Fibroblast of lung (primary cell): ENCODE data around the gene RGS3. TPM values are rescaled to one million over a fixed set of nuclear protein-coding genes. Genes with fewer than 3 reads are reported as not detected.

Source experiments
- DNase-seq, 2 donors: peaks; one replicate each; pipeline versions ENCODE4 v3.0.0 to v3.0.0-alpha.2; 2010; ENCODE audit warnings: low read depth in 2 of 2
- H2AFZ ChIP-seq: 2 replicates; pipeline ENCODE4 v1.5.1; 2012; ENCODE audit warnings: low read length, control low read depth, inconsistent platforms
- H3K27ac ChIP-seq: 2 replicates; pipeline ENCODE4 v1.5.1; 2011; ENCODE audit warnings: low read length, control low read depth; ENCODE audit not compliant: insufficient read depth
- H3K27me3 ChIP-seq: 2 replicates; pipeline ENCODE4 v1.5.1; 2011; ENCODE audit warnings: mild to moderate bottlenecking, low read length; ENCODE audit not compliant: control insufficient read depth, insufficient read depth
- H3K36me3 ChIP-seq: 2 replicates; pipeline ENCODE4 v1.5.1; 2011; ENCODE audit warnings: low read length; ENCODE audit not compliant: control insufficient read depth, insufficient read depth
- H3K4me1 ChIP-seq: 2 replicates; pipeline ENCODE4 v1.5.1; 2011; ENCODE audit warnings: low read length; ENCODE audit not compliant: control insufficient read depth, insufficient read depth; ENCODE audit errors: extremely low read depth
- H3K4me2 ChIP-seq: 2 replicates; pipeline ENCODE4 v1.5.1; 2011; ENCODE audit warnings: low read length, control low read depth; ENCODE audit not compliant: insufficient read depth; ENCODE audit errors: extremely low read depth
- H3K4me3 ChIP-seq, 4 experiments: fragments of 200-600 bp in 1 of 4; sonication (generic) in 1 of 4; replicated peaks in 1 of 4; 2 replicates each; pipeline ENCODE4 v1.5.1; 2011 to 2016; ENCODE audit warnings: low read length in 4 of 4, low read depth in 3 of 4, mild to moderate bottlenecking in 3 of 4, control low read depth in 2 of 4, inconsistent platforms in 1 of 4, mixed read lengths in 1 of 4; ENCODE audit not compliant: insufficient read depth in 1 of 4; ENCODE audit errors: control extremely low read depth in 1 of 4
- H3K79me2 ChIP-seq: 2 replicates; pipeline ENCODE4 v1.5.1; 2012; ENCODE audit warnings: mild to moderate bottlenecking, low read length, inconsistent platforms; ENCODE audit not compliant: control insufficient read depth, insufficient read depth
- H3K9ac ChIP-seq: 2 replicates; pipeline ENCODE4 v1.5.1; 2011; ENCODE audit warnings: mild to moderate bottlenecking, low read length, control low read depth; ENCODE audit not compliant: insufficient read depth
- H3K9me3 ChIP-seq: 2 replicates; pipeline ENCODE4 v1.5.1; 2012; ENCODE audit warnings: low read depth, low read length; ENCODE audit not compliant: control insufficient read depth, insufficient read depth
- H4K20me1 ChIP-seq: 2 replicates; pipeline ENCODE4 v1.5.1; 2011; ENCODE audit warnings: low read length; ENCODE audit not compliant: control insufficient read depth, insufficient read depth; ENCODE audit errors: extremely low read depth
- CTCF ChIP-seq, 2 donors: IDR thresholded peaks in 1 of 2; conservative IDR thresholded peaks in 1 of 2; 1 replicate in 1 of 2; 2 replicates in 1 of 2; pipeline ENCODE4 v1.5.1; 2011 to 2012; ENCODE audit warnings: low read length in 2 of 2, control low read depth in 1 of 2, inconsistent platforms in 1 of 2, low read depth in 1 of 2, mild to moderate bottlenecking in 1 of 2
- EZH2 ChIP-seq: IDR thresholded peaks from 2 replicates; pipeline ENCODE4 v1.5.1; 2012; ENCODE audit warnings: low read length, control low read depth, mild to moderate bottlenecking; ENCODE audit errors: missing control alignments
- polyA plus RNA-seq, 2 donors: library from polyadenylated mRNA; depleted of rRNA in 1 of 2; stranded (reverse) in 1 of 2; unstranded in 1 of 2; fragments of >200 nt; gene quantifications; 2 replicates each; pipeline ENCODE4 v1.2.1, GENCODE V29; 2011 to 2012; ENCODE audit warnings: missing spikeins in 1 of 2
- total RNA-seq: library from RNA; depleted of rRNA; stranded (reverse); fragments of >200 nt; gene quantifications from 2 replicates; pipeline ENCODE4 v1.2.1, GENCODE V29; 2014

Gene RGS3
- total and polyA plus RNA-seq, 2 donors (not counting 1 experiment from before 2014, with no cell fraction given): 48.1 to 74.3 TPM

DNA sequence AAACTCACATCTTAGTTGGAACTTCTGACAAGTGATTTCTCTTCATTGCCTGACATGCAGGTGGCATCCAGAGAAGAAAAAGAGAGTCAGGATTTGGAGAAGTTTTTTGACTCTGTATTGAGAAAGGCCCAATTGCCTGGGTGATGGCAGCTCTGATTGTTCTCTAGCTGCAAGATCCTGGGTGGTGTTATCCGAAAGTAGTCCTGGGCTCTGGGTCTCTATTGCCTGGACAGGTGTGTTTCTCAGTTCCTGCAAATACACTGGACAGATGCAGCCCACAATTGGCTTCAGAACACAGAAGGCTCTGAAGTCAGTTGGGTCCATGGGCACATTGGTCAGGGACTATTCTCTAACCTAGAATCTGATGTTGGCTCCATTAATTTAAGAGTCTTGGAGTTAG is 67.4 kb downstream of the RGS3 start:
- H3K27ac ChIP-seq: no peak overlapping the region
- H3K36me3 ChIP-seq: no peaks in the 10 kb centered on the region
- TF ChIP-seq EZH2 (no peak), CTCF (conservative IDR thresholded peaks at IDR 0.05 in 1 of 2, IDR thresholded peaks at IDR 0.05 in 1 of 2; ENCODE audit: low read depth in 1 of 2, low read length in 2 of 2) (no peak)

GRCh38 chr9:113531919-113532808 is 68.6 kb downstream of the RGS3 start:
- Histone ChIP-seq H3K27ac (no peak overlapping the region), H4K20me1 (no peaks in the 10 kb centered on the region), H3K27me3 (no peaks in the 10 kb centered on the region), H3K36me3 (peaks cover 2% of the 10 kb centered on the region), H3K4me1 (peaks cover 8% of the 10 kb centered on the region), H3K4me3 (no peak overlapping the region), H3K79me2 (no peaks in the 10 kb centered on the region), H3K4me2 (no peak overlapping the region), H3K9me3 (no peaks in the 10 kb centered on the region), H3K9ac (no peak overlapping the region), H2AFZ (no peak overlapping the region)
- TF ChIP-seq EZH2 (no peak), CTCF (conservative IDR thresholded peaks at IDR 0.05 in 1 of 2, IDR thresholded peaks at IDR 0.05 in 1 of 2; ENCODE audit: low read depth in 1 of 2, low read length in 2 of 2) (no peak)
- DNase-seq: no peak

More for the DNA sequence above, 67.4 kb downstream of the RGS3 start:
- Histone ChIP-seq H3K9me3 (no peaks in the 10 kb centered on the region), H3K4me3 (no peak overlapping the region), H3K79me2 (no peaks in the 10 kb centered on the region), H2AFZ (no peak overlapping the region), H3K27me3 (no peaks in the 10 kb centered on the region), H3K9ac (no peak overlapping the region), H3K4me1 (peaks cover under 1% of the 10 kb centered on the region), H4K20me1 (no peaks in the 10 kb centered on the region), H3K4me2 (no peak overlapping the region)
- DNase-seq: no peak

- Histone ChIP-seq H3K9me3 (no peaks in the 10 kb centered on the region), H4K20me1 (no peaks in the 10 kb centered on the region), H3K9ac (no peak overlapping the region), H3K4me2 (no peak overlapping the region), H3K4me3 (no peak overlapping the region), H3K36me3 (peaks cover 2% of the 10 kb centered on the region), H3K79me2 (no peaks in the 10 kb centered on the region), H2AFZ (no peak overlapping the region), H3K4me1 (peaks cover 8% of the 10 kb centered on the region), H3K27me3 (no peaks in the 10 kb centered on the region), H3K27ac (no peak overlapping the region)
- DNase-seq: no peak
- TF ChIP-seq EZH2: no peak
- no peak for TF ChIP-seq CTCF (conservative IDR thresholded peaks at IDR 0.05 in 1 of 2, IDR thresholded peaks at IDR 0.05 in 1 of 2; ENCODE audit: low read depth in 1 of 2, low read length in 2 of 2)
These were observed 69.3 kb downstream of the RGS3 start for GRCh38 chr9:113532809-113533190.
